Measurements from ENCODE around the gene ILK.

ILK gene

GRCh38 chr11:6658647-6659046 lies 55.1 kb downstream of the ILK start:
- H3K27ac ChIP-seq (ENCODE audit: low read length) = no peak overlapping the region
- no peaks in the 10 kb centered on the region for H3K9me3 ChIP-seq (ENCODE audit: insufficient read depth, low read depth, low read length)
- H3K4me3 ChIP-seq (ENCODE audit: low read length) = no peak overlapping the region
- no peak overlapping the region for H3K9ac ChIP-seq (ENCODE audit: low read depth, low read length)
- peaks cover 36% of the 10 kb centered on the region for H3K27me3 ChIP-seq (ENCODE audit: insufficient read depth, low read length)
- H3K36me3 ChIP-seq (ENCODE audit: insufficient read depth, low read depth, low read length) = no peaks in the 10 kb centered on the region
- H3K4me1 ChIP-seq (ENCODE audit: insufficient read depth, low read length) = peaks cover 11% of the 10 kb centered on the region; the same call in 1 of the 2 replicates

Measured in iPS-20b (cell line).